HG02798 (cell line): Measurements from ENCODE around the gene IDNK.
"Not testable (repeated sequence)": the region's sequence is repeated elsewhere in the genome, so short reads cannot be mapped to it uniquely, and the experiment has no call there.

Source experiments
- ATAC-seq: cut with Tn5 transposase; IDR thresholded peaks from one replicate; pipeline ENCODE4 v1.9.1; 2021; ENCODE audit warnings: mild to moderate bottlenecking; ENCODE audit not compliant: unreplicated experiment, poor library complexity

The IDNK gene

DNA sequence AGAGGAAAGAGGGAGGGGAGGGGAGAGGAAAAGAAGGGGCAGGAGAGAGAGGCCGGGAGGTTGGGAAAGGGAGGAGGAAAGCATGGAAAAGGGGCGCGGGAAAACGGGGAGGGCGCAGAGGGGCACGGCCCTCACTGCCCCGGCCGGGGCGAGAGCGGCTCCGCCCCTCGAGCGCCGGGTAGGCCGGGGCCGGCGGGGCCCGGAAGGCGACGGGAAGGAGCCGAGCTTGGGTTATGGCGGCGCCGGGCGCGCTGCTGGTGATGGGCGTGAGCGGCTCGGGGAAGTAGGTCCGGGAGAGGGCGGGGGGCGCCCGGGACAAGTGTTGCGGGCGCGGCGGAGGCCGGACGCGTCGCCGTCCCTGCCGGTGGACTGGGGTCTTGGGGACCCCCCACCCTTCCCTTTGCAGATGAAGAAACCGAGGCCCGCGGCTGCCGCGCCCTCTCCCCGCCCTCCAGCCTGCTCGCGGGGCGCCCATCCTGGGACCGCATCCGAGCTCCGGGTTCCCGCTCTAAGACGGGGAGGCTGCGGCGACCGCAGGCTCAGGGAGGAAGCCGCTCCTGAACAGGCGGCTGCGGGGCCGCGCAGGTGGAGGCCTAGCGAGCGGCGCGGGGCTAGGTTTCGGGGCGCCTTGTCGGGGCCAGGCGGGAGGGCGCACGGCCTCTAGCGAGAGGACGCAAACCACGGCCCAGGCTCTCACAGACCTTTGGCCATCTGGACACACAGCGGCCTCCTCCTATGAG, at the start of gene IDNK:
TSS of gene IDNK (plus strand) at position 205 of the 740 bp plus-strand sequence. CDS start at position 234, 29 bp downstream.
- peak; percentile 85 for ATAC-seq

DNA sequence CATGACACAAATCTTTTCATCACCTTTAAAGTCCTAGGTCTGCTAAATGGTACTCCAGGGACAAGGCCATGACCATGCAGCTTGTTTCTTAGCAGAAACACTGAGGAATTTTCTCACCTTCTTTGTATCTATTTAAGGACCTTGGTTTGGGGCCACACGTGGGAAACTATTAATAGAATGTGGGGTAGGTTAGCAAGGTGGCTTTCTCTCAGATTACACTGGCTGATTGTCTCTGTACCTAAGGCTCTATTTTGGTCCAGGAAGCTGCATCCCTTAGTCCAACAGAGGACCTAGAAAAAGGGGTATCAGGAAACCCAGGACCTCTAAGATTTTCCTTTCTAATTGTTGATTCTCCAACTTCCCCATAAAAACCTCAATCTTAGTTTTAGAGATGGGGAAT, 48.5 kb upstream of the IDNK start:
- no peak for ATAC-seq

DNA sequence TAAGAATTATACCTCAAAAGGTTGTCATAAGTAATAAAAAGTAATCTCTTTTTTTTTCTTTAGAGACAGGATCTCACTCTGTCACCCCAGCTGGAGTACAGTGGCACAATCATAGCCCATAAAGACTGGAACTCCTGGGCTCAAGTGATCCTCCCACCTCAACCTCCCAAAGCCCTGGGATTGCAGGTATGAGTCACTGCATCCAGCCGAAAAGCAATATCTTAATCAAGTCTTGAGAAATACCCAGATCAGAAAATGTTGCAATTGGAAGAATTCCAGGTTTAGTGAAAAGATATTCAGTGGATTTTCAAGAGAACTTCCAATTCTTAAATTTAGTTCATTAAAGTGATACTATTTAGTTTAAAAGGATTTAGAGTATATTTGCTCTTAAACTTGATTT, 40.9 kb upstream of the IDNK start:
- no peak for ATAC-seq

DNA sequence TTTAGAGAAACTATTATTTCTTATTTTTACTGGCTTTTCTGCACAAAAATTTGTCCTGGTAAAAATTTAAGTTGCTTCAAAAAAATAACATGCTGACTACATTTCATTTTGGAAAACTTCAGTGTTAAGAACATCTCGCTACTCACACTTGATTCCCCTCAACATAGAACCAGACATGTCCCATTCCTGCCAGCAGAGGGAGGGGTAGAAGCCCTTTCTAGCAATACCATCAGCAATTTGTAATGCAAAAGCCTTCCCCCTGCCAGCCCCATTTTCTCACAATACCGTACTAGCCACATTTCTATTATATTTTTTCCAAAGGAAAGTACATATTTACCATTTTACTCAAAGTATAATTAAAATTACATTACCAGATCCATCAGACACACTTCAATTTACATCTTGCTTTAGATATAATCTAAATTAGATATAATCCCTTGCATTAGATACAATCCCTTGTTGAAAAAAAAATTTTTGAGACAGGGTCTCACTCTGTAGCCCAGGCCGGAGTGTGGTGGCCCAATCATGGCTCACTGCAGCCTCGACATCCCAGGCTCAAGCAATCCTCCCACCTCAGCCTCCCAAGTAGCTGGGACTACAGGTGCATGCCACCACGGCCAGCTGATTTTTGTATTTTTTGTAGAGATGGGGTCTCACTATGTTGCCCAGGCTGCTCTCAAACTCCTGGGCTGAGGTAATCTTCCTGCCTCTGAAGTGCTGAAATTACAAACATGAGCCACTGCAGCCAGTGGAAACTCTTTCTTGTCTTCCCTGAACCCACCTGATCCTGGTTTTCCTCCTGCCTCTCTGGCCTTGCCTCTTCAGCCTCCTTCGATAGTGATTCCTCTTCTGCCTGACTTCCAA, 39.6 kb upstream of the IDNK start:
- peak; percentile 88 for ATAC-seq

DNA sequence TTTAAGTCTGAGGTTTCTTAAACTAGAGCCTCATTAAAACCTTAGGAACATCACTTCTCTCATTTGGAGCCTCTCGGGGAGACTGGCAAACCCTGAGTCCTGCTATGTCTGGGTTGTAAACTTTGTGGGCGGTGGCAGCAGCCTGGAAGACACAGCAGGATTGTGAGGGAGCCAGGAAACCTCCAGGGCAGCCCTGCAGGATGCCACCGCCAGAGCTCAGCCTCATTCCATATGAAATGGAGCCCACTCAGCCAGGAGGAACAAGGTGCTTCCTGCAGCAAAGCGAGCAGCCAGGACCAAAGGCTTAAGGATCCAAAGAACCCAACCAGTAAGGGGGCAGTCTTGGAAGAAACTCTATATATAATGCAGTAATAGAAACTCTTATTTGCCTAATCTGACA, 37.9 kb upstream of the IDNK start:
- ATAC-seq: no peak

DNA sequence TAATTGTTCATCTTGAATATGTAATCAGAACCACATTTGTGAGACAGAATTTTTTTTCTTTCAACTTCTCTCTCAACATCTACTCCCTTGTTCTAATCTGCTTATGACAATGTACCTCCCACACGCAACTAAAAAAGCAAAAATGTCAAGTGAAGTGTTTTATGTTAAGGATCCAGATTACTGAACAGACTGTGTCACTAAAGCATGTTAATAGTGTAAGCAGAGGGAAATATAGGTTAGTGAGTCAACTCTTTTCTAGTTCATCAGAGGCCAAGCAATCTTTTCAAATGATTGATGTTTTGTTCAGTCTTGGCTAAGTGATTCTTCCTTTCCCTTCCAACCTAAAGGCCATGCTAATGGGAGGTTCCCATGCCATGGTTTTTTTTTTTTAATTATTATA, 34.7 kb upstream of the IDNK start:
- ATAC-seq: no peak

DNA sequence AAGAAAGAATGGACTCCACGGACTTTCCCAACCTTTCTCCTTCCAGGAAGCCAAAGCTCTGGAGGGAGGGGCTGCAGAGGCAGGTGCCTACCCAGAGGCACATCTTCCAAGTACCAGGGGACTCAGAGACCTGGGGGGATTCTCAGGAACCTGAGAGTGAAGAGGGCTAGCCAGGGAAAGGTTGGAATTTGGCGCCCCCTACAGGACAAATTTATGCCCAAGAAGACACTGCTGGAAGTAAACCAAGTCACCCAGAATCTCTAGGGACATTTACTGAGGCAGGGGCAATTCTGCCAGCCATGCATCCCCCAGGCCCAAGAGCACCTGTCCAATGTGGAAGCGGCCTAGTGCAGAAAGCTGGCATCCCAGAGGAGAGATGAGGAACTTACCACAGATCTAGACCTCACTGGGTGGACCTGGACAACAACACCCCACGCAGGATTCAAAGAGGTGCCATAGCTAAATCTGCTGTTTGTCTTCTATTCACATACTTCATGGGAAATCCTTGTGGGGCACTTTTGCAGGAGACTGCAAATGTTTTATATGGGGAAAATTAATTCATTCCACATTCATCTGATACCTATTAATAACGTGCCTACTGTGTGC, 25.9 kb upstream of the IDNK start:
- ATAC-seq: no peak

DNA sequence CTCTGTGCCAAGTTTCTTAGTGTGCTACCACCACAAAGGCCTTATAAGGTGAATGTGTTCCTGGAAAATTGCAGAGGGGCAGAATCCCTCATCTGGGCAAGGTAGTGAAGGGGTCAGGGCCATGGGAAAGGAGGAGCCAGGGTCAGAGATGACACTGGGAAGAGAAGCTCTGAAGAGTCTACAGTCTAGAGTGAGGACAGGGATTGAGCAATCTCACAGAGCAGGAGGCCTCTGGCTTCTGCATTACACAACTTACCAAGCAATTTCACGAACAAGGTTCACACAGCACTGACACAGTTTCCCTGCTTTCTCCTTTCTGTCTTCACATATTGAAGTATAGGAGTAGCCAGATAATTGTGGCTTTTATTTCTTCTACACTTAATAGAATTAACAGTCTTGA, 24.5 kb upstream of the IDNK start:
- ATAC-seq: no peak

DNA sequence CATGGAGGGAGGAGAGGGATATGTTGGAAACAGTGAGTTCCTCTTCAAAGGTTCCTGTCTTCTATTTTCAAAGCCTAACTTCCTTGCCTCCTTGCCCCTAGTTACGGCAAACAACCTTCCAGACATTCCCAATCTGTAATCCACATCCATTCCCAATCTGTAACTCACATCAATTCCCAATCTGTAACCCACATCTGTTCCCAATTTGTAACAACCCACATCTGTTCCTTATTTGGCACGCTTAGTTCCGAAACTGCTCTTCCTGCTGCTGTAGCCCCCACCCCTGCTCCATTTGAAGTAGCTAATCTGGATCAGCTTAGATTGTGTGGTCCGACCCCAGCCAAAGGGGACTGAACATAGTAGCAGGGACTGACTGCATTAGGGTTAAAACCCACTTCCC, 23.9 kb upstream of the IDNK start:
- ATAC-seq: no peak

DNA sequence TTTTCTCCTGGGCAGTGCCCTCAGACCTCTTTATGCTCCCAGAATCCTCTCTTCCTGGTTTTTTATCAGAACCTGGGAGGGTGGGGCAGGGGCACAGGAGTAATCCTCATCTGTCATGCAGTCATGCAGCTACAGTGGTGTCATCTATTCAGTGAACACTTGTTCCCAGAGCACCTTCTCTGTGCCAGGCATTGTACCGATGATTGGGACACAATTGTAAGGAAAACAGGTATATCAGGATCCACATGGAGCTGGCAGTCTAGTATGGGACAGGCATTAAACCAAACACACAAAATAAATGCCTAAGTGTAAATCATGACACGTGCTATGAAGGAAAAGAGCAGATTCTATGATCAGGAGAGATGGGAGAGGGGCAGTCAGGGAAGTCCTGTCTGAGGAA, 21.5 kb upstream of the IDNK start:
- no peak for ATAC-seq

DNA sequence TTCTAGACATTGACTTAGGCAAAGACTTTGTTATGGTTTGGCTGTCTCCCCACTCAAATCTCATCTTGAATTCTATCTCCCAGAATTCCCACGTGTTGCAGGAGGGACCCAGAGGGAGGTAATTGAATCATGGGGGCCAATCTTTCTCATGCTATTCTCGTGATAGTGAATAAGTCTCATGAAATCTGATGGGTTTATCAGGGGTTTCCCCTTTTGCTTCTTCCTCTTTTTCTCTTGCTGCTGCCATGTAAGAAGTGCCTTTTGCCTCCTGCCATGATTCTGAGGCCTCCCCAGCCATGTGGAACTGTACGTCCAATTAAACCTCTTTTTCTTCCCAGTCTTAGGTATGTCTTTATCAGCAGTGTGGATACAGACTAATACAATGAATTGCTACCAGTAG, 15.3 kb upstream of the IDNK start:
- ATAC-seq: not testable (repeated sequence)

DNA sequence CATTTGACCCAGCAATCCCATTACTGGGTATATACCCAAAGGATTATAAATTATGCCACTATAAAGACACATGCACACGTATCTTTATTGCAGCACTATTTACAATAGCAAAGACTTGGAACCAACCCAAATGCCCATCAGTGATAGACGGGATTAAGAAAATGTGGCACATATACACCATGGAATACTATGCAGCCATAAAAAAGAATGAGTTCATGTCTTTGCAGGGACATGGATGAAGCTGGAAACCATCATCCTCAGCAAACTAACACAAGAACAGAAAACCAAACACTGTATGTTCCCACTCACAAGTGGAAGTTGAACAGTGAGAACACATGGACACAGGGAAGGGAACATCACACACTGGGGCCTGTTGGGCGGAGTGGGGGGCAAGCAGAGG, 9.6 kb upstream of the IDNK start:
- not testable (repeated sequence) for ATAC-seq

DNA sequence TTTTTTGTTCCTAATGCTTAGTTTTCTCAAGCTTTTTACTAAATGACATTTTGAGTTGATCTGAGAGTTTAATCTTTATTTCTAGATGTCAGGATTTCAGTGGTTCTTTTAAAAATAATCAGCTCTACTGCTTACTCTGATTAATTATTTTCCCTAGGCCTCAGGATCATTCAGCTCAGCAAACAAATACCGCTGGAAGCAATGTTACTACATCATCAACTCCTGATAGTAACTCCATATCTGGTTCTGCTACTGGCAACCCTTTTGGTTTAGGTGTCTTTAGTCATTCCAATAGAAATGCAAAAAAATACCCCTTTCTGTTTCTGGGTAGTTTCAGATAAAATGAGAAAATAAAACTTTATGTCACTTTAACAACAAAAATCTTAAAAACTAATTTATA, 5.6 kb upstream of the IDNK start:
- no peak for ATAC-seq

DNA sequence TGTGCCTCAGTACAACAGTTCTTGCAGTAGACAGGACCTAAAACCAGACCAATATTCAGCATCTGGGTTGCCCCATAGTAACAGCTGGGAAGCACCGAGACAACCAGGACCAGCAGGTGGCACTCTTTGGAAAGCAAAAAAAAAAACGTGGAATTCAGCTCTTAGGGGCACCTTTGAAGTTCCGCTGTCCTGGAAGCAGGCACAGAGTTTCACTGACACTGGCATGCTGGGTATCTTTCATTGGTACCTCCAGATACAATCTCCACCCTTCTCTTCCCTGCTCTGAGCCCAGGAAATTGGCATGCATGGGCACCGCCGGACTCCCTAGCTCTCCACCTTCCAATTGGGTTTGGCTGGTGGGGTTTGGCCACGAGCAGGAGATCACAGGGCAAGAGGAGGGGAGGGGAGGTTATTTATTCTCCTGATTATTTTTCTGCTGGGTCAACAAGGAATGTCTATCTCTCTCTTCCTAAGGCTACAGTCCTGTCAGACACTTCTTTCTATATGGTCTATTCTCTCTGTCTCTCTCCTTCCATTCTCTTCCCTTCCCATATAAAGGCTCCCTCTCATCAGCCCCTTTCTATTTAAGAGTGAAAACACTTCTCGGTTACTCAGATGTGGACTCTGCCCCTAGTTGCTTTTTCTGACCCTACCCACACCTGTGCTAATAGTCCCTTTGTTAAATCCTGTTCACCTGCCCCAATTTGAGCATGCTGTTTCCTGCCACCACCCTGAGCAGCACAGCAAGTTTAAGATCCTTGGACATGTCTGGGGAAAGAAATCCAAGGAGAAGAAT, 1.9 kb upstream of the IDNK start:
- peak; percentile 22 for ATAC-seq

DNA sequence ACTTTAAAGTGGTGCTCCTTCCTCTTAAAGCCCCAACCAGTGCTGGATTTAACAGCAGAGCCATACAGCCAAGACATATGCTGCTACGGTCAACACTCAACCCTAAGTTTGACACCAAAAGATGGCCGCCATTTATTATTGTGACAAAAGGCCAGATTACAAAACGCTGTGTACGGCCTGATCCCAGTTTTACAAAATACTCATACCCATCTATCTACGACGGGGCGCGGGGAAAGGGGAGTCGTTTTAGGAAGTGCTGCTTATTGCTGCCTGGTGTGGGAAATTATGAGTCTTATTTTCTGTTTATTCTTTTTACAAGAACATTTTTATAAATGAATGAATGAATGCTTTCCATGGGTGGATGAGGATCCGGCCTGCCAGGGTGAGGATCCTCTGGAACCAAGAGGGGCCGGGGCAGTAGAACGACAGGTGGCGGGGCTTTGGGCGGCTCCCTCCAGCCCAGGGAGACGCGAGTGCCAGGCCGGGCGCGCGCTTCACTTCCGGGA, 457 bp upstream of the IDNK start:
- peak; percentile 57 for ATAC-seq

DNA sequence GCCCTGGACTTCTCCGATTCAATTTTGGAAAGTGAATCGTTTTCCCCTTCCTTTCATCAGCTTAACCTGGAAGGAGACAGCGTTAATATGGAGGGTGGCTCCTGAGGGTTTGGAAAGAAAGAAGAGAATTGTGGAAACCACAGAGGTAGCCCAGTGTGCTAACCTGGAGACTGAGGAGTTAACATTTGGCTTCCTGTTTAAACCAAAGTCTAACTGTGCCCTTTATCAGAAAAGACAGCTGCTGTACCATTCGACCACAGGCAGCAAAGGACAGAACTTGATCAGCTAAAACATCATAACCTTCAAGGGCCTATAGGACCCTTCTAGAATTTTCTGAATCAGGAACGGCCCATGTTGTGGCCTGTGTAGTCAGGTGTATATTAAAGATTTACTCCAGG, 735 bp downstream of the IDNK start:
- ATAC-seq: peak; percentile 18

DNA sequence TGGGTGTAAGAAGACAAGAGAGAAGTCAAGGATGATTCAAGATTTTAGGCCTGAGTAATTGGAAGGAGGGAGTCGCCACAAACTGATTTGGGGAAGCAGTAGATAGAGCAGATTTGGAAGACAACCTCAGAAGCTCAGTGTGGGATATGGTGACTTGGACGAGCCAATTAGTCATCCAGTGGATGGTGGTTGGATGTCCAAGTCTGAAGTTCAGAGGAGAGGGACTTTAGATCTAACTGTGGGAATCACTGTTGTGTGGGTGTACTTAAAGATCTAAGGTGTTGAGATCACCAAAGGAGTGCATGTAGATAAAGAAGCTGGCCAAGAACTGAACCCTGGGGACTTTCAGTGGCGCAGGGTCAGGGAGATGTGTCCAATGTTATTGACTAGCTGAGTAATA, 2.2 kb downstream of the IDNK start:
- ATAC-seq: no peak

DNA sequence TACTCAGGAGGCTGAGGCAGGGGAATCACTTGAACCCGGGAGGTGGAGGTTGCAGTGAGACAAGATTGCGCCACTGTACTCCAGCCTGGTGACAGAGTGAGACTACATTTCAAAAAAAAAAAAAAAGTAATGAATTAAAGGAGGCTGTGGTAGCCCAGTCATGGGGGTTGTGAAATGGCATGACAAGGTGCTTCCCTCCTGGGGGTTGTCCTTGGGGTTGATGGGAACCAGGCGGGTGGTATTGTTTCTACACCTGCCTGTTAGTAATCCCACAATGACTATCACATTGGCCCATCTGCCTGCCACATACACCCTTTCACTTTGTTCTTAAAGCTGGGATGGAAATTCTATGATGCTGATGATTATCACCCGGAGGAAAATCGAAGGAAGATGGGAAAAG, 5.6 kb downstream of the IDNK start:
- ATAC-seq: no peak

DNA sequence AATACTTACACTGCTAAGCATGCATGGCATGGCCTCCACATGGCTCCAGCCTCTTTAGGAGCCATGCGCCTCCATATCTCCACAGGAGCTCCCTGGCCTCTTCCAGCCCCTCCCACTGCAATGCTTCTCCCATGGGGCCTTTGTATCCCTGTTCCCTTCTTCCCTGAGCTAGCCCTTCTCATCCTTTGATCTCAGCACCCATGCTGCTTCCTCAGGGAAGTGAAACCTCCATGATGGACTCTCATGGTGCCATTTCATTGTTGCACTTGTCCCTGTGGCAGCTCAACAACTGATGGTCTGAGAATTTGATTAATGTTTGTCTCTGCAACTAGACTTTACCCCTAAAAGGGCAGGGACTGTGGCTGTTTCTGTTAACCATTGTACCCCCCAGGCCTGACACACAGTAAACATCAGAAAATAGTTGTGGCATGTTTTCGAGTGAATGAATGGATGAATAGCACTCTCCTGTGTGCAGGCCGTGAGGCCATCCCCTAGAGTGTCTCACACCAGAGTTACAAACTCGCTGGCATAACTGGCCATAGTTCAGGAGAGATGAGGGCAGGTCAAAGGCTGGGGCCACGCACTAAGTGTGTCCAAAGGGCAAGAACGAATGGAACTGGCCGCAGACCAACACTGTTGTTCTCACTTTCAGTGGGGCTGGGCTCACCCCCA, 6.6 kb downstream of the IDNK start:
- ATAC-seq: no peak

DNA sequence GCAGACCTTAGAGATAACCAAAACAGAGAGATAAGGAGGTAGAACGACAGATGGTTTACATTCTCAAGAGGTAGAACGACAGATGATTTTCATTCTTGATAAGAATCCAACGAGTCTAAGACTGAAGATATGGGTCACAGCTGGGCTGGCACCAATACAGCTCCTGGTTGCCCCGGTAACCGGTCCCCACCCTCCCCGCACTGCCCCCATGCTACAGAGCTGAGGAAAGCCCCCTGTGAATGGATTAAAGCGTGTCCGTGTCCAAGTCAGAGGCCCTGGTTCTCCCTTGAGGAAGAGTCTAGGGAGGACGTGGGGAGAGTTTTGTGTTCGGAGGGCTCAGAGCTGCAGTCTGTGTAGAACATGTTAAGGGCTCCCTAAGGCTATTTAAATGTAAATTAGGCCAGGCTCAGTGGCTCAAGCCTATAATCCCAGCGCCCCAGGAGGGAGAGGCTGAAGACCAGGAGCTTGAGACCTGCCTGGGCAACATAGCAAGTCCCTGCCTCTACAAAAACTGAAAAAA, 8.1 kb downstream of the IDNK start:
- ATAC-seq: no peak
